DMS153 (cell line): Measurements from ENCODE around the gene ODC1.
"Not testable (repeated sequence)": the region's sequence is repeated elsewhere in the genome, so short reads cannot be mapped to it uniquely, and the experiment has no call there.

Experiments
- DNase-seq: peaks from one replicate; lab custom pipeline; 2025; lab: John Stamatoyannopoulos, UW

The ODC1 gene

DNA sequence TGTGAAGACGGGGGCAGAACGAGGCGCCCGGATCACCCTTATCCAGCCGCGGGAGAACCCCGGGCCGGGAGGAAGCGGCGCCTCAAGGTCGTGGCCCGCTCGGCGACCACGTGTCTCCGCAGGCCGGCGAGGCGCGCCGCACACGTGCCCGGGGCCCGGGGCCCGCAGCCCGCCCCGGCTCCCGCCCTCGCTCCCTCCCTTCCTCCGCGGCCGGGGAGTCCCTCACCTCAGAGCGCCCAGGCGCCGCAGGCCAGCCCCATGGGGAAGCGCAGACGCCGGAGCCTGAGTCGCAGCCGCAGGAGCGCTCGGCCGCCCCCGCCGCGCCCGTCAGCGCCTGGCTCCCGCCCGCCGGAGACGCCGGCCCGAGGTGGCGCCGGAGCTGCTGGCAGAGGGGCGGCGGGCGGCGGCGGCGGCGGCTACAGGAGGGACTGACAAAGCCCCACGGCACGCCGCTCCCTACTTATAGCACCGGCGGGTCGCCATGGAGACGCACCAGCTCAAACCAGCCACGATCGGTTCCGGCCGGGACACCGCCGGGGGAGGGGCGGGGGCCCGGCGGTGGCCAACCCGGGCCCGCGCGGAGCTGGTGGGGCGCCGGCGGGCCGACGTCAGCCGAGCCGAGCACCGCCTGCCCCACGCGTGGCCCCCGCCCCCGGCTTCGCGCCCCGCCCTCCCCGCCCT is at the start of gene ODC1:
TSS of gene ODC1 (minus strand) at position 433 of the 681 bp plus-strand sequence. CDS start 3,295 bp downstream, outside the sequence.
- DNase-seq = peak; percentile 92

DNA sequence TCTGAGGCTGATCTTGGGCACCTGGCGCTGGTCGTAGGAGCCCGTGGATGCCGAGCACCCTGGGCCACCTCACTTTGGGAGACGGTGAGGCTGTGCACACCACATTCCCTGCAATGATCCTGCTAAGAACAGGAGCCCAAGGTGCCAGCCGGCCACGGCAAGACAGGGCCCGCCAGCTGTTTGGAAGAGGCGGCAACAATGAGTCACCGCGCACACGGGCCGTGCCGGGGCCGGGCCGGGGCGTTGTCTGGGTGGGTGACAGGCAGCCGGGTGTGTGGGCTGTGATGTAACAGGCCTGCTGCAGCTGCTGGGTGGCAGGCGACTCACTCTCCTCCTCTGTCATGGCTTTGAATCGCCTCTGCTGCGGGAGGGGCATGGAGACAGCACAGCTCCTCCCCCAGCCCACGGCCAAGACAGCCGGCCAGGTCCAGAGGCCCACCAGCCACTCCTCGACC is 49.7 kb upstream of the ODC1 start:
- DNase-seq = peak; percentile 55

DNA sequence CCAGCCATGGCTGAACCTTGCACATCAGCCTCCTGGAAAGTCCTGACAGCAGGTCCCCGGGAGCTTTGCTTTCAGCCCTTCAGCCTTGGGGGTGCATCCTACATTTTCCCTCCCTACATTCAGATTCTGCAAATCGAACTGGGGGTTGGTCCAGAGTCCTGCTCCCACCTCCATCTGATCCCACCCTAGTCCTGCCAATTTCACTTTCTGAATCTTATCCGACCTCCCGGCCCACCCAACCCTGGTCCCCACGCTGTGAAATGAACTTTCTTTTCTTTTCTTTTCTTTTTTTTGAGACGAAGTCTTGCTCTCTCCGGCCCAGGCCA is 47.8 kb upstream of the ODC1 start:
- no peak for DNase-seq

DNA sequence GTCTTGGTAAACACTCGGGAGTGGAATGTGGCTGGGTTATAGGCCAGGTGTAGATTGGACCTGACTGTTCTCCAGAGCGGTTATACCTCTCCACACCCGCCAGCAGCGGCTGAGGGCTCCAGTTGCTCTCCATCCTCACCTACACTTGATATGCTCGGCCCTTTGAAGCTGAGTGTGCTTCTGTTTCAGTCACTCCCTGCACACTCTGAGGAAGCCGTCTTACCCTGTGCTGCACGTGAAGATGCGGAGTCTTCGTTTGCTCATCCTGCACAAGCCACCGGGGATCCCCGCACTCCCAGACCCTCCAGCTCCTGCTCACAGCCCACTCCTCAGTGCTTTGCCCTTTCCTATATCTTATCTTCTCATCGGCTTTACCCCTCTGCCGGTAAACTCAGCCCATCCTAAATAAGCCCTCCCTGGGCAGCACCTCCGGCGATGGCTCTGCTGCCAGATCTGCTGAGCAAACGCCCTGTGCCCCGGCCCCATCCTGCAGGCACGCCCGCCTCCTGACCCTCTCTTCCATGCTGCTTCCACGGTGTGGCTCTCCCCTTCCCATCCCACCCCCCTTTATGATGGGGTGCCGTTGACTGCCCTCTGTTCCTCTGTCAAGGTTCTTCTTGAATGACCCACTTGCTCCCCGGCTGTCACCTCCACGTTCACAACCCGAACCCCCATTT is 47.3 kb upstream of the ODC1 start:
- peak; percentile 2 for DNase-seq

DNA sequence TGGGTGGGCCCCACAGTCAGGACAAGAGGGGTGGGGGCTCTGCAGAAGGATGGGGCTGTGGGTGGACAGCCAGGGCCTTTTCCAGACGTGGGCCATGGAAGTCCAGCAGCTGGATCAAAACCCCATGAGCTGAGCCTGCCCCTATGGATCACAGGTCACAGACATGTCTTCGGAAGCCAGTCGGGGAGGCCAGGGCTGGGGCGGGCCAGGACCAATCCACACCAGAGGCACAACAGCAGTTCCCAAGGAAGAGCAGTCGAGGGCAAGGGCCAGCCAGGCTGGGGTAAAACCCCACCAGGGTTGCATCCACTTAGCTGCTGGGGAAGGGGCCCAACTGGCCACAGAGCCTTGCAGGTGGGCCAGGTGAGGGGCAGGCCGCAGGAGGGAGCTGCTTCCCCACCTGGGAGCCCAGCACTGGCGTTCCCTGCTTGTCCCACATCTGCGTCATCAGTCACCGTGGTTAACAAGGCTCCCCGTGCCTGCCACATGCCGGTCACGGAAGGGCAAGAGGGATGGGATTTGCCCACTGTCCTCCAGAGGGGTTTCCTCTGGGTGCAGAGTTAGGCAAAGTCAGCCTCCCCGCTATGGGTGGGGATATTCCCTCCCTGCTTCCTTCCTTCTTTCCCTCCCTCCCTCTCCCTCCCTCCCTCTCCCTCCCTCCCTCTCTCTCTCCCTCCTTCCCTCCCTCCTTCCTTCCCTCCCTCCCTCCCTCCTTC is 46.4 kb upstream of the ODC1 start:
- DNase-seq = no peak

DNA sequence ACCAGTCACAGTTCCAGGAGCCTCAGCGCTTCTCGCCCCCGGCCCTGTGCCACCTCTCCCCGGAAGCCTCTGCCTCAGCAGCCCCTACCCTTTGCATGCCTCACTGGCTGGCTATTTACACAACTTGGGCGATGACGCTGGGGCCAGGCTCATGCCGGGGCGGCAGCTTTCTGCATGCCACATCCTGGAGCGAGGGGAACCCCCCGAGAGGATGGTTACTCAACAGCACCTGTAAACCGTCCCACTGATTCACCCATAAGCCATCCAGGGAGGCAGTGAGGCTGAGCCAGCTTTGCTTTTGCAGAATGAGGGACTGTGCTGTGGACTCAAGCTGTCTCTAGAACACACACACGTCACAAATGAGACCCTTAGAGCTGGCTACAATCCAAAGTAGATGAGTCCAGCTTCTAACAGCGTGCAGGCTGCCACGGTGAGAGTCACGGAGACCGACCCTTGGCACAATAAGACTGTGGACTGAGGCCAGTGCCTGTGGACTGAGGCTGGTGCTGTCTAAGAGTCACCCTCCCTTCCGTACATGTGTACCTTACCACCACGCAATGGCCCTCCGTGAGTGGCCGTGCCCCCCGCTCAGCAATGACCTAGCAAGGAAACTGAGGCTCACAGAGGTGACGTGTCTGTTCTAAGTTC is 45.6 kb upstream of the ODC1 start:
- DNase-seq = peak; percentile 62

DNA sequence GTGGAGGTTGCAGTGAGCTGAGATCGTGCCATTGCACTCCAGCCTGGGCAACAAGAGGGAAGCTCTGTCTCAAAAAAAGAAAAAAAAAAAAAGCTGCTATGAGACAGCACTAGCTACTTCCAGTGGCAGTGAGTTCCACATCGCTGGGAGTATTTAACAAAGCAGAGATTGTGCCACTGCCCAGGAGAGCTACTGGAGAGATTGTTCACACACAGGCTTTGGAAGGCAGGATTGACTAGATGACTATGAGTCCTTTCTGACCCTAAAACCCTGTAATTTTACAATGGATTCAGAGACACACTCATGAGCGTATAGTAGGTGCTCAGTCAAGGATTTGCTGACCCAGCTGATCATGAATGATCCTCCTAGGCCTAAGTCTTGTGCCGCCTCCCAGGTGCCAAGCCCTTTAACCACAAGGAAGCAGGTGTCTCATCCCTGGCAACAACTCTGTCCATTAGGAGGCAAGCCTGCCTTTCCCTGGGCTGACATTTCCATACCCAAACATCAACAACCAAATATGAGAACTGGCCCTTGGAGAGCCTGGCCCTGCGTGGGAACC is 45.0 kb upstream of the ODC1 start:
- DNase-seq = no peak

DNA sequence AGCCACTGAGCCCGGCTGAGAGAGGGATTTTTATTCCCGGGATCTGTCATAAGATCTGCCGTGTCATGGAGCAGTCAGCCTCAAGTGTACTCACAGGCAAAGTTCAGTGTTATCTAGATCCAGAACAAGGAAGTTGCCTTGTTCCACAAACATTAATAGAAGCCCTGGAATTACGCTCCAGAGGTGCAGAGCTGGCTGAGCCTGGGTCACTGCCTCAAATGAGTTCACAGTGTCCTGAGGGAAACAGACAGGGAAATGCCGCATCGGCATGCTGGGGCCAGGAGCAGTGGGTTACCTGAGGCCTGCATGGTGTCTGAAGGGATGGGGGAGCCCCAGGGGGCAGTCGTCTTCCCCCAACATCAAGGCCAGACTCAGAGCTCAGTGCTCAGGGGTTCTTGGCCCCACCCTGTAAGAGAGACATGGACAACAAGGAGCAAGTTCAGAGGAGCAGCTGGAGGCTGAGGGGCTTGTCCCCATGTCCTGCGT is 42.7 kb upstream of the ODC1 start:
- no peak for DNase-seq

DNA sequence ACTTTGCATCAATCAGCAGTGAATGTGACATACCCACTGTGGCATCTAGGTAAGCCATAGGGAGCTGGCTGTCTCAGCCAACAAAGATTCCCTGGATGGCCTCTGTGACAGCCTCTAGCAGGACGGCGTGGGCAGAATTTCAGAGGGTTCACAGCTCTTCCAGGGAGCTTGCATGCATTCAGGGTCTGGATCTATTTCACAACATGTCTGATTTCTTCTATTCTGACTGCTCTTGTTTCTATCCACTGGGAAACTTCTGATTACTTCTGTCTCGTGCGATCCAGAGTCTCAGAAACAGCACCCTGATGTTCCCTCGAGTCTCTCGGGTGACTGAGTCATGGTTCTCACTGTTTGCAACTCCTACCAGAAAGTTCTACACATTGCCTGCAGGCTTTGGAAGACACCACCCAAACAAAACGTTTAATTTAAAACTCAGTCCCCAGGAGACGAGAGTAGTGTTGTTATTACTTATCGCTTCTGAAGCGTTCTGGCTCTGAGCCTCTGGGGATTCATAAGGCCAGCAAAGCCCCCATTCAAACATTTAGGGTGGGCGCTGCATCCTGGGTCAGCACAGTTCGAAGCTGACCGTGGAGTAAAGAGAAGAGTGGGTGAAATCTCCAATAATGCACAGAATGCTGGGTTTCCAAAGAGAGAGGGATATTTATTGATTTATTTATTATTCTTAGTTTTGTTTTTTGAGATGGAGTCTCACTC is 41.9 kb upstream of the ODC1 start:
- no peak for DNase-seq

DNA sequence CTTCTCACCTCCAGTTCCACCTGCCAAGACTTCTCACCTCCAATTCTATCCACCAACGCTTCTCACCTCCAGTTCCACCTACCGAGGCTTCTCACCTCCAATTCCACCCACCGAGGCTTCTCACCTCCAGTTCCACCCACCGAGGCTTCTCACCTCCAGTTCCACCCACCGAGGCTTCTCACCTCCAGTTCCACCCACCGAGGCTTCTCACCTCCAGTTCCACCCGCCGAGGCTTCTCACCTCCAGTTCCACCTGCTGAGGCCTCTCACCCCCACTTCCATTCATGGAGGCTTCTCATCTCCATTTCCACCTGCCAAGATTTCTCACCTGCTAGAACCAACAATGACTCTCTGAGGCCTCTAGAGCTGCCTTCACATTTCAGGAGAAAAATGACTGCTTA is 40.0 kb upstream of the ODC1 start:
- DNase-seq = not testable (repeated sequence)

DNA sequence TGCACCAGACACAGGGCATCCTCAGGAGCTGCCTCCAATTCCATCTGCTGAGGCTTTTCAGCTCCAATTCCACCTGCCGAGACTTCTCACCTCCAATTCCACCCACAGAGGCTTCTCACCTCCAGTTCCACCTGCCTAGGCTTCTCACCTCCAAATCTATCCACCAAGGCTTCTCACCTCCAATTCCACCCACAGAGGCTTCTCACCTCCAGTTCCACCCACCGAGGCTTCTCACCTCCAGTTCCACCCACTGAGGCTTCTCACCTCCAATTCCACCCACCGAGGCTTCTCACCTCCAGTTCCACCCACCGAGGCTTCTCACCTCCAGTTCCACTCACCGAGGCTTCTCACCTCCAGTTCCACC is 39.6 kb upstream of the ODC1 start:
- not testable (repeated sequence) for DNase-seq

DNA sequence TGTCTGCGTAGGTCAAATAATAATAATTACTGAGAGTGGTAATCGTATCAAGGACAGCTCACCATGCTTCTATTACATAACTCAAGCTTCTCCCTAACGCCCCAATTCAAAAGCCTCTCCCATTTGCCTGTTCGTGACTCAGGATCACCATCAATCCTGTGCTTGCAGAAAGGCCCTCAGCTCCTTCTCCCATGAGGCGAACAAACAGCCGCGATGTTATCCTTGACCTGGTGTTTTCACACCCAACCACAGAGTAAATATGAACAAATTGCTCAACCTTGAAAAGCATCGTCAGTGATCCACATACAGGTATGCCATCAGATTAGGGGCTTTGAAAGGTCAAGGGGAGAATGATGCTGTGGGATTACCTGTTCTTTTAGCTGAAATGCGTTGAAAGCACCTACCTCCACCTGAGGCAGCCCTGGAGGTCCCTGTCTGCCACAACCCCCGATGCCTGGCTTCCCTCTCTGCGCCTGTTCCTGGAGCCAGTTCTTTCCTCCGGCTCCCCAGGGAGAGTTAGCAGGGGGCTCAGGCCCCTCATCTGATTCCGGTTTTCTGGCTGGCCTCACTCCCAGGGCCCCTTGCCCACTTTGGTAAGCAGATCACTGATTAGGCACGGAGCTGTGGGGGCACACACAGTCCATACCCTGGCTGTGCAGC is 39.1 kb upstream of the ODC1 start:
- DNase-seq = peak; percentile 26

DNA sequence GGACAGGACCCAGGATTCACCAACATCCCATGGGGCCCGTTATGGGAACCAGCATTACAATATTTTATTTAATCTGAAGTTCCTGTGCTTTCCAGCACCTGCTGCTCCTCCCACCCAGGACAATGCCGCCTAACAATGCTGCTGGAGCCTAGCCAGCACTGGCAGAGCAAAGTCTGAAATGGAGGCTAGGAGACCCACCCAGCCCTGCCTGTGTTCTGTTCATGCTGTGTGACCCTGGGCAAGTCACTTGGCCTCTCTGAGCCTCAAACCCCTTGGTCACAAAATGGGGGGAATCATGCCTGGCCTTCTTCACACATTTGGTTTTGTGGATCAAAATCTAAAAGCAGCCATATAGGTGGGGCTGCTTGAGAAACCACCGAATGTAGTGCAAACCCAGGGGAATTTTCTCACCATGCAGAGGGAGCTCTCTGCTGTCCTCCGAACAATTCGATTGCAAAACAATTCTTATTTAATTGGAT is 38.5 kb upstream of the ODC1 start:
- DNase-seq = peak; percentile 65

DNA sequence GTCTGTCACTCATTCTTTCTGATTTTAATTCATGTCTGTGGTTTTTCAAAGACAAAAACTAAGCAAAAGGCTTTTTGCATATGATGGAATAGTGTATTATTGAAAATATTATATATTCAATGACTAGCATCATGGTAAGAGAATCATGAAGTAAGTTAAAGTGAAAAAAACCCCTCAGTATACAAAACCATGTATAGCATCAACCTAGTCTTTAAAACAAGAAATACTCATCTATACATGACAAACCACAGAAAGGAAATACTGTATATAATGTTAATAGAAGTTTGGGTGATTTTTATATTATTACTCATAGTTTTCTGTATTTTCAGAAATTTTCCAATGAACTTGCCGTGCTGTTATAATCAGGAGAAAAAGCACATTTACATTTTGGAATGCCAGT is 38.0 kb upstream of the ODC1 start:
- no peak for DNase-seq

DNA sequence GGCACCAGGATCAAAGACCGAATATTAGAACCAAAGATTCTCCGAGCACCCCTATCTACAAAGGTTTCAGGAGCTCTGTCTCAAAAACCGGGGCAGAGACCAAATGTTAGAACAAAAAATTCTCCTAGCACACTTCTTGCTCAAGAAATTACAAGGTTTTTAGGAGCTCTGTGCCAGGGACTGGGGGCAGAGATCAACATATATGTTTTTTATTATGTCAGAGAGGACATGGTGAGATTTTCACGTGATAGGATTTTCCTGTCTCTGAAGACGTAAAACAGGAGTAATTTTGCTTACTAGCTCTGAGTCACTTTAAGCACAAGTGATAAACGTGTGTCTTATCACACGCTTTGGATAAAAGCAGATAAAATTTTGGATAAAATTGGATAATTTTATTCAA is 34.8 kb upstream of the ODC1 start:
- DNase-seq = no peak

DNA sequence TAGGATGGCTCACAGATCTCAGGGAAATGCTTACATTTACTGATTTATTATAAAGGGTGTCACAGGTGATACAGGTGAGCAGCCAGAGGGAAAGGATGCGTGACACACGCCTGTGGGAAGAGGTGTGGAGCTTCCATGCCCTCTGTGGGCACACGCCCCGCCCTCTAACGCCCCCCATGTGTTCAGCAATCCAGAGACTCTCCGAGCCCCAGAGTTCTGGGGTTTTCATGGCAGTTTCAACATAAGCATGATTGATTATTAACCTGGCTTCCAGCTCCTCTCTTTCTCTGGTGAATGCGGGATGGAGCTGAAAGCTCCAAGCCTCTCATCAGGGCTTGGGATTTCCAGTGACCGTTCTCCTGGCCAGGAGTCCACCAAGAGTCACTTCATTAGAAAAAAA is 34.3 kb upstream of the ODC1 start:
- no peak for DNase-seq

DNA sequence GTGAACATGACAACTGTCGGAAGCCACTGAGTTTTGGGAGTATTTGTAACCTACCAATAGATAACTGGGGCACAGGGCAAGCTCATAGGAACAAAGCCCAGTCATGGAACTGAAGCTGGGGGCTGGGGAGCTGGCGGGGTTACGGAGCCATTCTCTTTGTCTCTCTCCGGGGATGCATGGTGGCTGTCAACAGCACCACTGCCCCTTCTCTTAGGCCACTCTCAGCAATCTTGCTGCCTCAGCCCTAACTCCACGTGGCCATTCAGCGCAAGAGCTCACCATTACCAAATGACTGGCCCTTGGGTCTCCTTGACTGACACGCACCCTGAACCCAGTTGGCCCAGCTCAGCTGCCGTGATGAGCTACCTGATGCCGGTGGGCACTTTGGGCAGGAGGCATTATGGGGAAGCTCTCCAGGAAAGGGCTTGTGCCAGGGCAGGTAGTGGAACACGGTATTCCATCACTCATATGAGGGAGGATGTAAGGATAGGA is 33.6 kb upstream of the ODC1 start:
- no peak for DNase-seq

DNA sequence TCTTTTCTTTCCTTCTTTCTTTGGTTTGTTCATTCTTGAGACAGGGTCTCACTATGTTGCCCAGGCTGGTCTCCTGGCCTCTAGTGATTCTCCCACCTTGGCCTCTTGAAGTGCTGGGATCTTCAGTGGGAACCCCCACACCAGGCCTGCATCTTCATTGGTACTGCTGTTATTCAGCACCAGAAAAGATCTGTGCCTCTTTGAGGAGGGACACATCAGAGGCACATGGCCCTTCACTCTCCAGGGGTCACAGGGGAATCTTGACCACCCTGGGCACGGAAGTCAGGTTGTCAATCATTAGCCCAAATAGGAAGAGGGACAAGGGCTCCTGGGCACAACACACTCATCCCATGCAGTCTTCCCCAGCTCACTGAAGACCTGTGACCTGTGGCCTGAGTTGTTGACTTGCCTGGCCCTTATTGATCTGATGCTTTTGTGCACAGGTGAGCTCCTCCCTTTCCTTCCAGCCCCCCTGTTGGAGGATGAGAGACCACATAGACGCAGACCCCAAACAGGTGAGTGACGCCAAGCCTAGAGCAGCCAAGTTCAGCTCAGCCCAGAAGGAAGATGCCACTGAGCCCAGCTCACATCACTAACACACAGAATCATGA is 33.0 kb upstream of the ODC1 start:
- no peak for DNase-seq

DNA sequence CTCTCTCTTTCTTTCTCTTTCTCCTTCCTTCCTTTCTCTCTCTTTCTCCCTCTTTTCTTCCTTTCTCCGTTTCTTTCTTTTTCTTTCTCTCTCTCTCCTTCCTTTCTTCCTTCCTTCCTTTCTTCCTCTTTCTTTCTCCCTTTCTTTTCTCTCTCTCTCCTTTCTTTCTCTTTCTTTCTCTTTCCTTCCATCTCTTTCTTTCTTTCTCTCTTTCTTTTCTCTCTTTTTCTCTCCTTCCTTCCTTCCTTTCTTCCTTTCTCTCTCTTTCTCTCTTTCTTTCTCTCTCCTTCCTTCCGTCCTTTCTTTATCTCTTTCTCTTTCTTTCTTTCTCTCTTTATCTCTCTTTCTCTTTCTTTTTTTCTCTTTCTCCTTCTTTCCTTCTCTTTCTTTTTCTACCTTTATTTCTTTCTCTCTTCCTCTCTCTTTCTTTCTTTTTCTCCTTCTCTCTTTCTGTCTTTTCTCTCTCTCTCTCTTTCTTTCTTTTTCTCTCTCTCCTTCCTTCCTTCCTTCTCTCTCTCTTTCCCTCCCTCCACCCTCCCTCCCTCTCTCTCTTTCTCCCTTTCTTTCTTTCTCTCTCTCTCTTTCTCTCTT is 32.3 kb upstream of the ODC1 start:
- no peak for DNase-seq

DNA sequence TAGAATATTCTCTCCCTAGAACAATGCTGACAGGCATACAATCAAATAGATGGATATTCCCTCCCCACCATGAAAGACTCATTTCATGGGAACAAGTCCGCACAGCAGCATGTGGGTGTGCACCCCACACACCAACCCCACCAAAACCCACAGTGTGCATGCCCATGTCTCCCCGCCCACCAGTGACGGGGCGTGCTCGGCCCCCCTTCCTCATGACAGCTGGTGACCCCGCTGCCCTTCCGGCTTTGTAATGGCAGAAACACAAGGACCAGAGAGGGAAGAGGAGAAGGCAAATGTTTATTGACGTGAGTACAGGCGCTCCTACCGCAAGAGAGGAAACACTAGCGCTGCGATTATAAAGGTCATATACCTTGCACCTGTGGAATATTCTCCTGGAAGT is 30.8 kb upstream of the ODC1 start:
- DNase-seq = peak; percentile 70
